GM10266 (cell line): ENCODE results near the gene GREM2.

ENCODE experiments used
- DNase-seq: peaks from one replicate; pipeline ENCODE4 v3.0.0; 2012; ENCODE audit errors: extremely low spot score
- CTCF ChIP-seq: IDR thresholded peaks from 2 replicates; pipeline ENCODE4 v1.5.1; 2012; ENCODE audit warnings: mild to moderate bottlenecking, low read depth; ENCODE audit not compliant: control insufficient read depth, insufficient read depth; ENCODE audit errors: missing control alignments

The GREM2 gene

GRCh38 chr1:240649733-240650721 is 38.1 kb upstream of the GREM2 start:
- no peak for TF ChIP-seq CTCF
- no peak for DNase-seq

GRCh38 chr1:240646571-240647240 is 34.8 kb upstream of the GREM2 start:
- DNase-seq = no peak
- no peak for TF ChIP-seq CTCF

DNA sequence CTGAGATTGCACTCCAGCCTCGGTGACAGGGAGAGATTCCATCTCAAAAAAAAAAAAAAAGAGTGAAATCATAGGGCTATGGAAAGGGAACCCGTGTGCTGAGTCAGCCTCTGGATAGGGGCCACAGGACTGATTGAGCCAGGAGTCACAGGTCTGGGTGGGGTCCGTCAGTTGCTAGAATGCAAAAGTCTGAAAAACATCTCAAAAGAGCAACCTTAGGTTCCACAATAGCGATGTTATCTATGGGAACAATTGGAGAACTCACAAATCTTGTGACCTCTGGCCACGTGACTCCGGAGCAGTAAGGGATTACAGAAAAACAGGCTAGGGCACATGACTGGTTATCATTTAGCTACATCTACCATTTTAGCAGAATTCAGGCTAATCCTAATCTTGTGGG is 32.8 kb upstream of the GREM2 start:
- DNase-seq = no peak
- TF ChIP-seq CTCF = no peak

DNA sequence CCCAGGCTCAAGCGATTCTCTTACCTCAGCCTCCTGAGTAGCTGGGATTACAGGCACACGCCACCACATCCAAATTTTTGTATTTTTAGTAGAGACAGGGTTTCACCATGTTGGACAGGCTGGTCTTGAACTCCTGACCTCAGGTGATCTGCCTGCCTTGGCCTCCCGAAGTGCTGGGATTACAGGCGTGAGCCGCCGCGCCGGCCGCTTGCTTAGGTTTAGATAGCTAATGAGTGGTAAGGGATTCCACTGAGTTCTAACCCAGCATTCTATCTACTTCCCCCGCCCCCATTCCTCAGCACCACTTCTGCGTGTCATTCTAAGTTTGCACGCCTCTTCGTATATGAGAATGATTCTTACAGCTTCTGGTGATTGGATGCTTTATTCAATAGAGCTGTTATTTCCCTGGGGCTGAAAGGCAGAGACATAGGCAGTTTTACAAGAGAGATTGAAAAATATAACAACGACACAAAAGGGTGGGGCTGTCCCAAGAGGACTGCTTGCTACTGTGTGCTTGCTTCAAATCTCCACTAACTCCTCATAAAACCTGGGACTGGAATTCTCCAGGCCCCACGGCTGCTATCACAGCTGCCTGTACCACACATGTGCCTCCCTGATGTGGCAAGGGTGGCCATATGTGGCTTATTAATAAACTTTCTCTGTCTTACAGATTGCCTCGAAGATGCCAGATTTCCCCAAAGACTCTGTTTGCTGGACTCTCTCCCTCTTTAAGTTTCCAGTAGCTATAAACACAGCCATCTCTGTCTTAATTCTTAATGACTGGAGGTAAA is 23.7 kb upstream of the GREM2 start:
- no peak for TF ChIP-seq CTCF
- DNase-seq = no peak

DNA sequence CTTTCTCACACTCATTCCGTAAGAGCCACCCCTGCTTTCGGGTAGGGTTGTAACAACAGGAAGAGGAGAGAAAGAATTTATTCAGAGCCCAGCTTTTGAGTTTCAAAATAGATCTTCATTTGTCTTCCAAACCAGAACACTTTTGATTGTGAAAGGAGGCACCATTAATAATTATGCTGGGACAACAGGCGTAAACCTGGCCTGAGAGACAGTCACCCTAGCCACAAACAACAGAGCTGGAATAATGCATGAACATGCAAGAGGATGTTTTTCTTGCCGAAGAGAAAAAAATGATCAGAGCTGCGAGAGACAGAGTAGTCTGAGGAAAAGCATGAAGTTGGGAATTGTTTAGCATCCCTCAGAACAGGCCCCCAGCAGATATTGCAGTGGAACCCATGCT is 18.5 kb upstream of the GREM2 start:
- no peak for TF ChIP-seq CTCF
- DNase-seq = no peak

GRCh38 chr1:240621249-240621648 is 9.3 kb upstream of the GREM2 start:
- TF ChIP-seq CTCF = no peak
- DNase-seq = no peak
